Activated CD4-positive, alpha-beta T cell treated with anti-CD3 and anti-CD28 coated beads, Interleukin-2, amount 50 U/mL, for 1 hour (primary cell): ENCODE measurements around the gene PRUNE2.
"Not testable (repeated sequence)": the region's sequence is repeated elsewhere in the genome, so short reads cannot be mapped to it uniquely, and the experiment has no call there.

Experiments
- DNase-seq: peaks from one replicate; pipeline ENCODE4 v3.0.0-alpha.2; 2020

Gene PRUNE2

DNA sequence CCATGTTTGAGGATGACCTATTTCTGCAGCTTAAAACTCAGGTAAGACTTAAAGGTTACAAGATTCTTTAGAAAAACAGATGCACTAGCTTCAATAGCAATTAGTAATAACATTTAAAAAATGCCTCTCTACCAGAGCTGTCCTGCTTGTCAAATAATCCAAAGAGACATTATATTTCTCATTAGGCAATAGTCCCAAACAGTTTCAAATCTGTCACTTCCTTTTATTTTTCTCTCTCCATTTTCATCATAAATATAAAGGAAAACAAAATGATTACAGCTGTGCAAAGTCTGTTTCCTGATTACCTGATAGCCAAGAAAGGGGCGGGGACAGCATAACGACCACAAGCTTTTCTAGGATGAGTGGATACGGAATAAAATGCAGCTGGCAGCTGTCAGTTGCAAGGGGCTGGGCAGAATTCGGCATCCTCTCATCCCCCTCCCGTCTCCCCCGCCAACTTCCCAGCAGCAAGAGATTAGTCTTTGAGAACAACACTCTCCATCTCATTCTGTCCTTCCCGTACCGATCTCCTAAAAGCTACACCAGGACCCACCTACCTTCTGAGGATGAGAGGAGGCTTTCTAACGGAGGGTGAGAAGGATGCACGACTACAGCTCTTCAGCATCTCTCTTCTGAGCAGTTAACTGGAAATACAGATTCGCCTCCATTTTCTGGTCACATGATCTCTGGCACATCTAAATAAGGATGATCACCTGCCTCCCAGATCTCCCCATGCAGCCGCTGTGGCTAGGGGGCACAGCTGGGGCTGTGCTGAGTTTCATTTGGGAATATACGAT lies 214.2 kb downstream of the PRUNE2 start:
- no peak for DNase-seq

- DNase-seq = no peak
Measured at GRCh38 chr9:76690973-76691370, 214.9 kb downstream of the PRUNE2 start.

DNA sequence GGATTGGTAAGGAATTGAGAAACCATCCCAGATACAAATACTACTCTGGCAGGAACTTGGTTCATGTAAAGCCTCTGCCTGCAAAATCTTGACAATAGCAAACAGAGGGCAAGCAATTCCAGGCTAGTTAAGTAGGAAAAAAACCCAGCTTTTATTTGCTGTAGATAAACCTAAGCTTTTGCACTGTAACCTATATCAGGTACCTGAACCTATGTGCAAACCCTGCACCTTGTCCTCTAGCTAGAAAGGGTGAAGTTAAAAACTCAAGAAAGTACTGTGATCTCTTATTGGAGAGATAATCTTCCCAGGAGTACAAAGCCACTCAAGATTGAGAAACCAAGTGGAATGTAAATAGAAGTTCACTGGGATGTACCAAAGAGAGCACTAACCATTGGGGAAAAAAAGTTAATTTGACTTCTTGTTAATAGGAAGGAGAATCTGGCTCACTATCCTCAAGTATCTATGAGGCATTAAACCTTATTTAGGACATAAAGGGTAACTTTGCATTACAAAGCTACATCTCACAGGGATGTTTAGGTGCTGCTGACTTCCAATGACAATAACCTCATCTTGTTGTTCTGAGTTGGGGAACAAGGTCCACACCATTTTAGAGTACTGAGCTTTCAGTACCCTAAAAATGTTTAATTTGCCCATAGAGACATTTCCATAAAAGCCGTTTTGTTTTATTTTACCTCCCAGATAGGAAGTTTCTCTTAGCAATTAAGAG lies 215.5 kb downstream of the PRUNE2 start:
- DNase-seq = no peak

DNA sequence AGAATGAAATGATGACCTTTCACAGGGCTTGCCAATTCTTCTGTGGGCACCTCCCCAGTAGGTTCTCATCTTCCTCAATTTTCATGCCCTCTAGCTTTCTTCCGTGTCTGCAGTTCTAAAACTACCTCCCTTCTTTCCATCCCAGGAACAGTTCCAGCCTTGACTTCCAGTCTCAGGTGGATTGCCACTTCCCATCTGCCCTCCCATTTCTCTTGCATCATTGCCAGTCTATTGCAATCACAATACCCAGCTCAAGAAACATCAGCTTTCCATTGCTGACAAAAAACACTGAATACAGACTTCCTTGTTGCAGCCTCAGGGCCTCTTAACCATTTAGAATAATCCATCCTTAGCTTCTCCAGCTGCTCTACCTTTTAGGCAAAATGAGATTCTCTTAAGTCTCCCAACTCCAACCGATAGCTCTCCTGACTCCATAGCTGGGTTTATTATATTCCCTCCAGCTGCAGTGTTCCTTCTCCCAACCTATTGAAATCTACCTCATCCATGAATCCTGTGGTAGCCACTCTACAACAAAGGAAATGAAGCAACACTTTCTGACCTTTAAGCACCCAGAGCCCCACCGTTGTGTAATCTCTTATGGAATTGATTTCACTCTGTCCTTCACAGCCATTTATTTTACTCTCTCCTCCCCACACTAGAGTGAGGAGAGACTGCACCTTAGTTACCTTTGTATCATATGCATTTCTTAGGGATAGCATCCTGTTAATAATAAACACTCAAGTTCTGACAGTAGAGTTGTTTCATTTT lies 217.3 kb downstream of the PRUNE2 start:
- DNase-seq = no peak

DNA sequence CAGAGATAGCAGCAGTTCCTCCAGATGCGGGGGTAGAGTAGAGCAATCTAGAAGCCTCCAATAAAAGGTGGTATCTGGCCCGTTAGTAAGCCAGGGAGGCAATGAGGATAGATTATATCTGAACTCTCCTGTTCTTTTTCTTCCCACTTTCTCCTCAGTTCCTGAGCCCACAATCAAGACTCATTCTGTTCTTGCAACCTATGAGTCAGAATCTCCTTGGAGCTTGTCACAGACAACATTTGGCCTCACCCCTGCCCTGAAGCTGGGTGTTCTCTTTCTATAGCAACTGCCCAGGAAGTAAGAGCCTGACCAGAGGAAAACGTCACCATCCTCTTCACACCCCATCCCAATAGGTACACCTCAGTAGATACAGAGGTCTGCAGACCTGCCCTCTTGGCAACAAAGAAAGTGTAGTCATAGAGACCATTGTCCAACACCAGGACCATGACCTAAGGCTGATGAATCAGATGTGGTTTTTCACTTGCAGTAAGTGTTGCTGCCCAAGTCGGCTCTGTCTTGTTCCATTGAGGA lies 218.0 kb downstream of the PRUNE2 start:
- DNase-seq = no peak

DNA sequence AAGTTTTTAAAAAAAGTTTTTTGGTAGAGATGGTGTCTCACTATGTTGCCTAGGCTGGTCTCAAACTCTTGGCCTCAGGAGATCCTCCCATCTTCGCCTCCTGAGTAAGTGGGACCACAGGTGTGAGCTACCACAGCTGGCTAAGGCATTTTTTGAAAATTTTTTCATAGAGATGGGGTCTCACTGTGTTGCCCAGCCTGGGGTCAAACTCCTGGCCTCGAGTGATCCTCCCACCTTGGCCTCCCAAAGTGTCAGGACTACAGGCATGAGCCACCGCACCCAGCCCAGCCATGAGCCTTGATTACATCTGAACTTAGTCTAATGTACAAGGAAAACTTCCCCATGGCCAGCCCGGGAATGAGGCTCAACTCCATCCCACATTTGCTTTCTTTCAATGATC lies 219.2 kb downstream of the PRUNE2 start:
- DNase-seq = no peak

DNA sequence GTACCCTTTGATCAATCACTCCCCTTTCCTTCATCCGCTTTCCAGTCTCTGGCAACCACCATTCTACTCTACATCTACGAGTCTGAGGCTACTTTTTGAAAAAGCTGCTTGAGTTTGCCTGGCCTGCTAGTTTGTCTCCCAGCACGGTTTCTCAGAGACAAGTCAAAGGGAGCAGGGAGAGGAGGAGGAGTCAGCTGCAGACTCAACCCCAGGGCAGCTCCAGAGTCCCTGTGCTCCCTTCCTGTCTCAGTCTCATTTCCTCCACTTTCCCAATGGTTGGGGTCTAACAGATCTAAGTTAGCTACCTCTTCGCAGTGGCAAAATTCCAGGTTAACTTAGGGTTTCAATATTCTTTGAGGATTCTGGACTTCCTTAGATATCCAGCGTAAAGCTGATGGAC lies 221.7 kb downstream of the PRUNE2 start:
- DNase-seq = no peak

GRCh38 chr9:76681556-76681955 lies 224.4 kb downstream of the PRUNE2 start:
- no peak for DNase-seq

GRCh38 chr9:76680716-76681425 lies 225.0 kb downstream of the PRUNE2 start:
- no peak for DNase-seq

- DNase-seq = no peak
Measured at GRCh38 chr9:76677481-76678055, 228.3 kb downstream of the PRUNE2 start.

DNA sequence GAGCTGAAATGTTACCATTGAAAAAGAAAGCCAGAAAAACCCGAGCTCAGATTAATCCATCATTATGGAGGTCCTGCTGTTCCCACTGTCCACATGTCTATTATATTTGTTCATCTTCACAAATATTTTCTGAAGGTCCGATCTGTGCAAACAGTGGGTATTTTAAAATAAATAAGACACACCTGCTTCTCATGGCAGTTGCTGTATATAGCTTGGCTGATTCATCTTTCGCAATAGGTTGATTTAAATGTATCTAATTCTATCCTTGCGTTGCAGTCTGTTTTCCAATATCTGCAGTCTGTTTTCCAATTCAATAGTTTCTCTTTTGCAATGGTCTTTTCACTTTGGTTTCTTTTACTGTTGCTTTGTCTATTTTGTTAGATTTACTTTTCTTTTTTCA lies 229.1 kb downstream of the PRUNE2 start:
- DNase-seq = no peak

DNA sequence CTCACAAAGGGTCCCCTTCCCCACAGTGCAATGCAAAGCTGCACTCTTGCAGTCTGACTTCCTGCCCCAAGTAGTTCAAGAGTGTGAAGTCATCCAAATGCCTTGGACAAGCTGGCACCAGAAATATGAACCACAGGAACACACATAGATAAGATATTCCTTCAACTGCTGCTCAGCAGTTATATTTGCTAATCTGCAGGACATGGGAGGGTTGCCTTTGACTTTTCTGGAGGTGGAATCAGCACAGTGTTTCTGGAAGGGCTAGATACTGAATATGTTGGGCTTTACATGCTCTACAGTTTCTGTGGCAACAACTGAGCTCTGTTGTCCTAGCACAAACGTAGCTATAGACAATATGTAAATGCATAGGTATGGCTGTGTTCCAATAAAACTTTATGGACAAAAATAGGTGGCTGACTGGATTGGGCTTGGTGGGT lies 238.4 kb downstream of the PRUNE2 start:
- DNase-seq = no peak

DNA sequence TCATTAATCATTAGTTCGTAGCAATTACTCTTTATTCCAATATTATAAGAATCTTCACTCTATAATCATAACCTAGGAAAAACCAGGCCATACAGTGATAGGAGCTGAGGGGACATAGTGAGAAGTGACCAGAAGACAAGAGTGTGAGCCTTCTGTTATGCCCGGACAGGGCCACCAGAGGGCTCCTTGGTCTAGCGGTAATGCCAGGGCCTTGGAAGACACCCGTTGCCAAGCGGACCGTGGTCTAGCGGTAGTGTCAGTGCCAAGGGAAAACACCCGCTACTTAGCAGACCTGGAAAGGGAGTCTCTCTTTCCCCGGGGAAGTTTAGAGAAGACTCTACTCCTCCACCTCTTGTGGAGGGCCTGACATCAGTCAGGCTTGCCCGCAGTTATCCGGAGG lies 239.9 kb downstream of the PRUNE2 start:
- DNase-seq = not testable (repeated sequence)

DNA sequence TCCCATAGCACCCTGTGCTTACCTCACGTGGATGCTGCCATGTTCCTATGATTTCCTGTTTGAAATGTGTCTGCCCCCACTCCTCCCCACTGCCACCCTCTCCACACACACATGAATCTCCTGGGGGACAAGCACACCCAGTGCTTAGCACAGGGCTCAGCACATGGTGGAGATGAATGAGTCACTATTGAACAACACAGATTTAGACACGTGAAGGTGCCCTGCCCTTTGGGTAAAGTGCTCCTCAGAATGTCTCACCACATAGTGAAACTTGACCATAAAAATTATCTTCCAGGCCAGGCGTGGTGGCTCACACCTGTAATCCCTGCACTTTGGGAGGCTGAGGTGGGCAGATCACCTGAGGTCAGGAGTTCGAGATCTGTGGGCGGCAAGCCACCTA lies 240.5 kb downstream of the PRUNE2 start:
- no peak for DNase-seq

- no peak for DNase-seq
Measured at GRCh38 chr9:76664120-76664519, 241.8 kb downstream of the PRUNE2 start.

DNA sequence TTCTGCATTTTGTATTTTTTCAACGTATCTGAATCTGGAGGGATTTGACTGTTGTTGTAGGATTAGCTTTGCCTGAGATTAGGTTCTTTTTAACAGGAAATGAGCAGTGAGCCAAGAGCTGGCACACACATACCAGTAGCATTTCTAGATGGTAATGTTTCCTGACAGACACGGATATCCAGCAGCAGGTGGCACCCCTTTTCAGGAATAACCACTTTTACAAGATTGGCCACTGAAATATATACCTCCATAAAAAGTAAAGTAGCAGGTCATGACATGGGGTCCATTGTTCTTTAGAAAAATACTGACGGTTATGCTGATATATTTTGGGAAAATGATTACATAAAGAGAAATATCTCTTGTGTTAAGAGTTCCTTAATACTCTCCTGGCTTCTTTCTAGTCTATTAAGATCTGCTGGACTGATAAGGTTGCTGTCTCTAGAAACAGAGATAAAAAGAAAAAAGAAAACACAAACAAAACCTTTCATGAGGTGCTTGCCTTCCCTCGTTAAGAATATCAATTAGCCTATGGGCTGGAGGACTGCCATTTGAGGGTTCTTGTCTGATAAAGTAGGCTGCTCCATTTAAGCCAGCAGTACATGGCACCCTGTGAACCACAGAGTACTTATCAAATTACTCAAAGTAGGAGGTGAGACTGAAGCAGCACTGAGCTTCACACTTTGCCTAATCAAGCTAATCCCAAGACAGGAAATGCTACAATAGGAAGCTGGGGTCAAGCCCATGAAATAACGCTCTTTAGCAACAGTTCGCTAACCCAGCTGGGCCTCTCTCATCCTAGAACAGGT lies 243.2 kb downstream of the PRUNE2 start:
- DNase-seq = no peak

DNA sequence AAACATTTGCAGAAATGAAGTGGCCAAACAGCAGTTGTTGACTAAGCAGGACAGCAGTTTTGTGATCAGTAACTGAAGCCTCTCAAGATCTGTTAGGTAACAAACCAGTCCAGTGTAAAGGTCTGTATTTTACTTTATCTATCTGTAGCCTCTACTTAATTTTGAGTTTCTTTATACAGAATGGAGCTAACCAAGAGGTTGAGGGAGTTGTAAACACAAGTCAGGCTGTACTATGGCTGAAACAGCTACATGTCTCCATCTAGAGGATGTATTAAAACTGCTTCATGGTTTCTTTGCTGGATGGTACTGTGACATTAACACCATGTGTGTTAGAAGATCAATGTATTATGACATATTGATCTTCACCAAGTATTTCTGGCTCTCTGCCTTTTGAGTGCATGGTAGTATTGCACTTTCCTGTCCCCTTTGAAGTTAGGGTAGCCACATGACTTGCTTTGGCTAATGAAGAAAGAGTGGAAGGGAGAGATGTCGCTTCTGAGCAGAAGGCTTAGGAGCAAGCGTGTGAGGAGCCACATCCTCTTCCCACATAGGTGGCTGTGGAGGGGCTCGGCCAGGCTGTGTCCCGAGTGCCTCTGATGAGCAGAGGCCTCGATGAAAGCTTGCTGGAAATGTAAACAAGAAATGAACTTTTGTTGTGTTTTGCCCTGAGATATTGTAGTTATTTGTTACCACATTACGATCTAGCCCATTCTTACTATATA lies 247.2 kb downstream of the PRUNE2 start:
- DNase-seq = no peak

- DNase-seq = no peak
Measured at GRCh38 chr9:76657265-76657664, 248.6 kb downstream of the PRUNE2 start.

DNA sequence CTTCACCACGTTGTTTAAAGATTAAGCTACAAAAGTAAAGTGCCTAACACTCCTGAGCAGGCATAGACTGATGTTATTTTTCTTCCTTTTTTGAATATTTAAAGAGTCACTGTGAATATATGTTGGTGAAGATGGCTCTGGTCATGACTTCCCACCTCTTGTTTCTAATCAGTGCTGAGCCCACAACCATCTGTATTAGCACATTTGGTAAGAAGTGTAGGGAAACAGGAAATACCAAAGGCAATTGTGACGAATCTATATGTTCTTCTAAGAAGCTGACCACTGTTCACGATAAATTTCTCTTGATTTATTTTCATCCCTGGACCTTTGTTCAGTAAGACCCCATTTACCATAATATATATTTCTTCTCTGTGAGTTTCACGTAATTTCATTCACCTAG lies 249.9 kb downstream of the PRUNE2 start:
- no peak for DNase-seq

GRCh38 chr9:76655121-76655541 lies 250.8 kb downstream of the PRUNE2 start:
- DNase-seq = no peak

- no peak for DNase-seq
Measured at GRCh38 chr9:76654575-76654974, 251.3 kb downstream of the PRUNE2 start.
